ENCODE measurements around the gene RUBCNL. TPM values are rescaled to one million over a fixed set of nuclear protein-coding genes. Genes with fewer than 3 reads are reported as not detected.
A peak's percentile ranks its signal among the peaks of the same experiment; 100 is the strongest.

RUBCNL gene
- total and polyA plus RNA-seq, 9 of the 15 experiments (the other 6 are each of a cell fraction or from before 2014, with no cell fraction given) = 0.04 to 0.35 (median 0.12) TPM; not detected in 3

GRCh38 chr13:46307554-46307953, 79.5 kb downstream of the RUBCNL start:
- TF ChIP-seq CHCHD3 (CRISPR knock-in tag; IDR thresholded peaks at IDR 0.05) (no peak), L3MBTL2 (IDR thresholded peaks at IDR 0.05) (no peak), ZNF57 (CRISPR knock-in tag; IDR thresholded peaks at IDR 0.05) (no peak), HBP1 (CRISPR knock-in tag; IDR thresholded peaks at IDR 0.05) (no peak), TAF9B (IDR thresholded peaks at IDR 0.05; ENCODE audit: partially characterized antibody) (no peak), SMAD3 (CRISPR knock-in tag; conservative IDR thresholded peaks at IDR 0.05) (no peak), MTA1 (IDR thresholded peaks at IDR 0.05; ENCODE audit: borderline replicate concordance) (no peak)
- Histone ChIP-seq H3K4me2 (ENCODE audit: insufficient read depth, low read length) (no peak overlapping the region), H3K79me2 (ENCODE audit: control insufficient read depth, insufficient read depth, low read length) (no peaks in the 10 kb centered on the region), H3K9ac (ENCODE audit: insufficient read depth in 1 of 2, low read depth in 2 of 2, low read length in 2 of 2) (no peak overlapping the region), H3K27ac (ENCODE audit: extremely low read depth, low read depth, low read length) (no peak overlapping the region), H3K27me3 (ENCODE audit: control insufficient read depth in 2 of 2, insufficient read depth in 2 of 2, low read length in 2 of 2) (no peaks in the 10 kb centered on the region), H2AFZ (ENCODE audit: low read depth, low read length) (peak overlapping the region; percentile 32), H3K9me1 (ENCODE audit: control insufficient read depth, insufficient read depth, low read length) (no peaks in the 10 kb centered on the region), H4K20me1 (replicated peaks; ENCODE audit: control insufficient read depth, insufficient read depth, low read length) (no peaks in the 10 kb centered on the region), H3K4me3 (no peak overlapping the region), H3K4me1 (replicated peaks in 1 of 2; ENCODE audit: control insufficient read depth in 2 of 2, insufficient read depth in 2 of 2, low read length in 2 of 2) (no peaks in the 10 kb centered on the region), H3K36me3 (ENCODE audit: control insufficient read depth, insufficient read depth, low read length) (no peaks in the 10 kb centered on the region), H3K9me3 (replicated peaks; ENCODE audit: control insufficient read depth, insufficient read depth, low read depth, low read length) (no peaks in the 10 kb centered on the region)
- no peak for DNase-seq (ENCODE audit: extremely low read depth in 1 of 4, low spot score in 3 of 4)
- no TSS peak for BruUV-seq (replicated peaks)
- FAIRE-seq = no peak
- CTCF ChIA-PET (ENCODE audit: low intra/inter-chr PET ratio) = no interaction called here
- WGBS (ENCODE audit: insufficient coverage, low coverage, missing lambda C conversion rate) = 19% methylated on average over 1 of the region's 1 CpG
- POLR2A ChIA-PET = interaction anchor here (1.6 kb wide), 1 partner anchor 8 kb away, joined by 3 read pairs; no protein-coding TSS in a partner anchor
- intact Hi-C loops (cut with micrococcal nuclease) = no loop called here
- in situ Hi-C loops (cut with MboI) = loop anchor here (25.0 kb wide), 1 partner anchor 370 kb away; no protein-coding TSS in a partner anchor
- ATAC-seq = no peak

Data from K562 (cell line).